ENCODE results near the gene PPM1N. TPM values are rescaled to one million over a fixed set of nuclear protein-coding genes. Genes with fewer than 3 reads are reported as not detected.

PPM1N gene
- total and polyA plus RNA-seq, 2 of the 13 experiments (the other 11 are each of a cell fraction or from before 2014, with no cell fraction given) = 0.31 to 1.8 TPM

DNA sequence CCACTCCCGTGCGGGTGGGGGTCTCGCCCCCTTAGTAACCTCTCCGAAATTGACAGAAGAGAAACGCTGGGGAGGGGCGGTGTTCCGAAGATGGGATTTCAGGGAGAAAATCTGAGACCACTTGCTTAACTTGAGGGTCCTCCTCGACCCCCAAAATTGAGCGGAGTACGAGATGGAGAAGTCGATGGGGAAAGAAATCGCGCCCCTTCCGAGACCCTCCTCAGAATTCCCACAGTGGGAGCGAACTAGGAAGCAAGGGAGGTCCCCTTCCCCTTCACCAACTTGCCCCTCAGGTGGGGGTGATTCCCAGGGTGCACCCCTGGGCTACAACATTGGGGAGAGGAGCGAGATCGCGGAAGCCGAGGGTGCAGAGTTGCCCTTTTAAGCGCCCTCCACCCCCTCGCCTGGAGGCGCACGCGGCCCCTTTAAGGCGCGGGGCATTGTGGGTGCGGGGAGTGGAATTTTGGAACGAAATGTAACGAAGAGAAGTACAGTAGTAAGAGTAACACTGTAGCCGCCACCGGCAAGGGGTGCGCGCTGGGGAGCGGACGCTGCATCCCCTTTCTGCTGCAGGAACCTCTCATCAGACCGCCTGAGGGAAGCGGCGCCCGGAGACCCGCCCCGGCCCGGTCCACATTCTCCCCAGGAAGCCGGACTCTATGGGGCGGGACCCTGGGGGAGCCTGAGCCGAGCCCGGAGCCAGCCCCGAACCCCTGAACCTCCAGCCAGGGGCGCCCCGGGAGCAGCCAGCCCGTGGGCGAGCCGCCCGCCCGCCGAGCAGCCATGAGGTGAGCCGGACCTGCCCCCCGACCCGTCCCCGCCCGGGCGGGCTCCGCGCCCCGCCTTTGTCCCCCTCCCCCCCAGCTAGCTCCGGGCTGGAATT is 9.0 kb downstream of the PPM1N start, which contains the start of gene VASP (continued):
- TF ChIP-seq, protein P1, sequence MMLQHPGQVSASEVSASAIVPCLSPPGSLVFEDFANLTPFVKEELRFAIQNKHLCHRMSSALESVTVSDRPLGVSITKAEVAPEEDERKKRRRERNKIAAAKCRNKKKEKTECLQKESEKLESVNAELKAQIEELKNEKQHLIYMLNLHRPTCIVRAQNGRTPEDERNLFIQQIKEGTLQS (CRISPR knock-in tag; IDR thresholded peaks at IDR 0.05) = no peak
- TF ChIP-seq ZBTB21 (CRISPR knock-in tag; IDR thresholded peaks at IDR 0.05) (no peak), ELF4 (CRISPR knock-in tag; IDR thresholded peaks at IDR 0.05; ENCODE audit: borderline replicate concordance) (no peak), MTA3 (CRISPR knock-in tag; IDR thresholded peaks at IDR 0.05) (no peak), CREB1 (IDR thresholded peaks at IDR 0.05) (no peak), CREB1 (CRISPR knock-in tag; IDR thresholded peaks at IDR 0.05) (peak; percentile 64), ZNF792 (CRISPR knock-in tag; IDR thresholded peaks at IDR 0.05) (peak; percentile 52; the same call in 1 of the 2 replicates), ZFY (CRISPR knock-in tag; IDR thresholded peaks at IDR 0.05) (peak; percentile 56; the same call in 1 of the 2 replicates), NR2F1 (CRISPR knock-in tag; IDR thresholded peaks at IDR 0.05) (no peak), ZNF609 (CRISPR knock-in tag; IDR thresholded peaks at IDR 0.05; ENCODE audit: borderline replicate concordance) (no peak; the same call in 1 of the 2 replicates), MNT (IDR thresholded peaks at IDR 0.05) (no peak), GFI1 (CRISPR knock-in tag; IDR thresholded peaks at IDR 0.05; ENCODE audit: borderline replicate concordance) (0 out of 2 replicates have a peak, but pooled peaks have one; percentile 18), FOSL1 (CRISPR knock-in tag; IDR thresholded peaks at IDR 0.05; ENCODE audit: borderline replicate concordance) (0 out of 2 replicates have a peak, but pooled peaks have one; percentile 44), MAF1 (CRISPR knock-in tag; IDR thresholded peaks at IDR 0.05; ENCODE audit: borderline replicate concordance) (0 out of 2 replicates have a peak, but pooled peaks have one; percentile 25), ZNF737 (CRISPR knock-in tag; IDR thresholded peaks at IDR 0.05; ENCODE audit: borderline replicate concordance) (no peak), PAF1 (CRISPR knock-in tag; IDR thresholded peaks at IDR 0.05) (no peak), XBP1 (CRISPR knock-in tag; IDR thresholded peaks at IDR 0.05) (no peak), WIZ (CRISPR knock-in tag; IDR thresholded peaks at IDR 0.05) (0 out of 2 replicates have a peak, but pooled peaks have one; percentile 11), ZNF383 (CRISPR knock-in tag; IDR thresholded peaks at IDR 0.05; ENCODE audit: borderline replicate concordance) (no peak), HNRNPL (IDR thresholded peaks at IDR 0.05; ENCODE audit: low read depth, low read length) (0 out of 2 replicates have a peak, but pooled peaks have one; percentile 29)
- TF ChIP-seq, protein P2, sequence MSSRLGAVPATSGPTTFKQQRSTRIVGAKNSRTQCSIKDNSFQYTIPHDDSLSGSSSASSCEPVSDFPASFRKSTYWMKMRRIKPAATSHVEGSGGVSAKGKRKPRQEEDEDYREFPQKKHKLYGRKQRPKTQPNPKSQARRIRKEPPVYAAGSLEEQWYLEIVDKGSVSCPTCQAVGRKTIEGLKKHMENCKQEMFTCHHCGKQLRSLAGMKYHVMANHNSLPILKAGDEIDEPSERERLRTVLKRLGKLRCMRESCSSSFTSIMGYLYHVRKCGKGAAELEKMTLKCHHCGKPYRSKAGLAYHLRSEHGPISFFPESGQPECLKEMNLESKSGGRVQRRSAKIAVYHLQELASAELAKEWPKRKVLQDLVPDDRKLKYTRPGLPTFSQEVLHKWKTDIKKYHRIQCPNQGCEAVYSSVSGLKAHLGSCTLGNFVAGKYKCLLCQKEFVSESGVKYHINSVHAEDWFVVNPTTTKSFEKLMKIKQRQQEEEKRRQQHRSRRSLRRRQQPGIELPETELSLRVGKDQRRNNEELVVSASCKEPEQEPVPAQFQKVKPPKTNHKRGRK (CRISPR knock-in tag; IDR thresholded peaks at IDR 0.05) = no peak
